Activated T-helper 1 cell treated with Interleukin-2 at 50 U/mL for 16 hours (primary cell): ENCODE results near the gene HDDC3.
"Not testable (repeated sequence)": the region's sequence is repeated elsewhere in the genome, so short reads cannot be mapped to it uniquely, and the experiment has no call there.

Source experiments
- DNase-seq: peaks from one replicate; pipeline ENCODE4 v3.0.0-alpha.2; 2020; ENCODE audit warnings: low read depth

The HDDC3 gene

GRCh38 chr15:90909976-90910375 is 22.4 kb downstream of the HDDC3 start:
- DNase-seq = no peak

GRCh38 chr15:90909449-90909848 is 22.9 kb downstream of the HDDC3 start:
- not testable (repeated sequence) for DNase-seq

- DNase-seq = no peak
These were observed 24.4 kb downstream of the HDDC3 start for GRCh38 chr15:90907838-90908507.

- no peak for DNase-seq
These were observed 25.2 kb downstream of the HDDC3 start for GRCh38 chr15:90907051-90907660.

- DNase-seq = no peak
These were observed 26.0 kb downstream of the HDDC3 start for GRCh38 chr15:90906181-90906849.

GRCh38 chr15:90905306-90906180 is 26.8 kb downstream of the HDDC3 start:
- no peak for DNase-seq

GRCh38 chr15:90904746-90905145 is 27.6 kb downstream of the HDDC3 start:
- DNase-seq = no peak

GRCh38 chr15:90903733-90904536 is 28.4 kb downstream of the HDDC3 start:
- DNase-seq = no peak

GRCh38 chr15:90902840-90903732 is 29.3 kb downstream of the HDDC3 start, which contains the start of gene MAN2A2:
Gene MAN2A2 (plus strand): TSS chr15:90903302. CDS start chr15:90904208, 906 bp downstream.
- peak; percentile 54 for DNase-seq

GRCh38 chr15:90902040-90902839 is 30.1 kb downstream of the HDDC3 start:
- DNase-seq = peak; percentile 51

- no peak for DNase-seq
These were observed 30.9 kb downstream of the HDDC3 start for GRCh38 chr15:90901175-90902039.

GRCh38 chr15:90897131-90897655 is 35.2 kb downstream of the HDDC3 start:
- DNase-seq = not testable (repeated sequence)

- DNase-seq = no peak
These were observed 36.7 kb downstream of the HDDC3 start for GRCh38 chr15:90895571-90896117.

- no peak for DNase-seq
These were observed 38.9 kb downstream of the HDDC3 start for GRCh38 chr15:90893175-90894090.

GRCh38 chr15:90892498-90893174 is 39.7 kb downstream of the HDDC3 start:
- no peak for DNase-seq

- no peak for DNase-seq
These were observed 40.3 kb downstream of the HDDC3 start for GRCh38 chr15:90892023-90892422.
